DOHH2 (cell line): ENCODE data around the gene FAM117B.

Experiments used
- EZH2phosphoT487 ChIP-seq: fragments of 200-600 bp; sonication (generic); IDR thresholded peaks from 2 replicates; pipeline ENCODE4 v1.6.1; 2017; ENCODE audit warnings: borderline replicate concordance, mild to moderate bottlenecking, antibody characterized with exemption, low read length, moderate library complexity, mixed read lengths
- TF ChIP-seq, protein P1 (sequence below): fragments of 200-600 bp; sonication (generic); IDR thresholded peaks from one replicate; pipeline ENCODE4 v1.5.1; 2014; ENCODE audit warnings: antibody characterized with exemption, mild to moderate bottlenecking, low read depth, low read length; ENCODE audit not compliant: poor library complexity, severe bottlenecking

DNA sequence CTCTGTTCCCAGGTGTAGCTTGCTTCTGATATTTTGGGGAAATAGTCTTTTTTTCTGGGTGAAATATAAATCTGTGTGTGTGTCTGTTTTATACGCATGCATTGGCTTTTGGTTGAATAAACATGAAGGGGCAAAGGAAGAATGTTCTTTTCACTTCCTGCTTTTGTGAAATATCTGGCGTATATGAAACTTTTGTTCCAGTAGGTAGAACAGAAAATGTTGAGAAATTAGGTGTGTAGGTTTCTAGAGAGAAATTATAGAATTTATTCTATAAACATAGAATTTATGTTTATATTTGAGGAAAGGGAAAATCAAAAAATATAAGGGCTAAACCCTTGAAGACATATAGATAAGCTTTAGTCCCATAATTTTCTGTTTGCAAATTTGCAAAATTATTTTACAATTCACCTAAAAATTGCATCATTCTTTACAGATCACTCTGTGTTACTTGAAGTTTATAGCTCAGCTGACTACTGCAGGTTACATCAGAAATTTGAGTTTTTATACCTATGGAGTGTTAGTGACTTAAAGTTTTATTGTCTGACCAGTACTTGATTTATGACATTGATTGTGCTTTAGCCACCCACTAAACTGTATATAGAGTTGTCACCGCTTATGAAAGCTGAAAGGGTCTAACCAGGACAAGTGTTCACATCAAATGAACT is 116.1 kb downstream of the FAM117B start:
- TF ChIP-seq, protein P1, sequence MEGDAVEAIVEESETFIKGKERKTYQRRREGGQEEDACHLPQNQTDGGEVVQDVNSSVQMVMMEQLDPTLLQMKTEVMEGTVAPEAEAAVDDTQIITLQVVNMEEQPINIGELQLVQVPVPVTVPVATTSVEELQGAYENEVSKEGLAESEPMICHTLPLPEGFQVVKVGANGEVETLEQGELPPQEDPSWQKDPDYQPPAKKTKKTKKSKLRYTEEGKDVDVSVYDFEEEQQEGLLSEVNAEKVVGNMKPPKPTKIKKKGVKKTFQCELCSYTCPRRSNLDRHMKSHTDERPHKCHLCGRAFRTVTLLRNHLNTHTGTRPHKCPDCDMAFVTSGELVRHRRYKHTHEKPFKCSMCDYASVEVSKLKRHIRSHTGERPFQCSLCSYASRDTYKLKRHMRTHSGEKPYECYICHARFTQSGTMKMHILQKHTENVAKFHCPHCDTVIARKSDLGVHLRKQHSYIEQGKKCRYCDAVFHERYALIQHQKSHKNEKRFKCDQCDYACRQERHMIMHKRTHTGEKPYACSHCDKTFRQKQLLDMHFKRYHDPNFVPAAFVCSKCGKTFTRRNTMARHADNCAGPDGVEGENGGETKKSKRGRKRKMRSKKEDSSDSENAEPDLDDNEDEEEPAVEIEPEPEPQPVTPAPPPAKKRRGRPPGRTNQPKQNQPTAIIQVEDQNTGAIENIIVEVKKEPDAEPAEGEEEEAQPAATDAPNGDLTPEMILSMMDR: no peak
- TF ChIP-seq EZH2phosphoT487: no peak
